ENCODE measurements around the gene KLHL11. TPM values are rescaled to one million over a fixed set of nuclear protein-coding genes. Genes with fewer than 3 reads are reported as not detected.

The KLHL11 gene
- total RNA-seq, 1 experiment from 2014 or later: 16.8 TPM

DNA sequence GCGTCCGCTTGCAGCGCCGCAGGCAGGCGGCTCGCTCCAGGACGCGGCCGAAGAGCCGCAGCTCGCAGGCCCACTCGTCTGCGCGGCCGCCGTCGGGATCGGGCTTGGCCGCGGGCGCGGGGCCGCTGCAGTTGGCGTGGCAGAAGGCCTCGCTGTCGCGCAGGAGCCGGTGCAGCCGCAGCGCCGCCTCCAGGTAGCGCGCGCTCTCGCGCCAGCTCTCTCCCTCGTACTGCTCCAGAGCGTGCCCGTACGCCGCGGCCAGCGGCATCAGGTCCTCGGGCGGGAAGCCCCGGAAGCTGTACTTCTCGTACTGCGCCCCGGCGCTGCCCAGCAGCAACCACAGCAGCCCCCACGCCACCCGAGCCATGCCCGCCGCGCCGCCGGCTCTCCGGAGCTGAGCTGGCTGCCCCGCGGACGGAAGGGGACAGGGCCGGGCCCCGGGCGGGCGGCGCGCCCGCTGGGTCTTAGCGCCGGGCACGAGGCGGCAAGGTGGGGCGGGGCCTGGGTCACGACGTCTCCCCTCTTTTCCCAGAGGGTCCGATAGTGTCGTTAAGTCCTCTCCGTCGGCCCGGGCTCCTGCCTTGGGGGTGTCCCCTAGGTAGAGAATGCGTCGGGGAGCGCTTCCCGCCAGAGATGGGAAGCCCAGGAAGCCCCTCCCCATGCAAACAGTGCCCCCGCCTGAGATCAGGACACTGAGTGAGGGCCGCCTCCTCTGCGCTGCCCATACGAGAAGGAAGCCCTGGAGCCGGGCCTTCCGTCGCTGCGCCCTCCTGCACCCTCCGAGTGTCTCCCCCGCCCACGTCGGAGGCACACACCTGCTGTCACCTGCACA, 53.5 kb downstream of the KLHL11 start, which contains the start of gene P3H4:
TSS of gene P3H4 (minus strand) at position 401 of the 832 bp plus-strand sequence. CDS start at position 367, 34 bp downstream.
- peaks cover 2% of the 10 kb centered on the region for H3K79me1 ChIP-seq (ENCODE audit: insufficient read depth, low read depth, low read length, poor library complexity, severe bottlenecking)
- WGBS (ENCODE audit: extremely low coverage, insufficient read length, low lambda C conversion rate): no CpG with 5 or more reads among the region's 96 CpGs
- H3K79me2 ChIP-seq (ENCODE audit: insufficient read depth, low read length): peaks cover 14% of the 10 kb centered on the region; the same call in 1 of the 2 replicates

More for the DNA sequence above, 53.5 kb downstream of the KLHL11 start, which contains the start of gene P3H4:
- Histone ChIP-seq H4K5ac (ENCODE audit: insufficient read length, low read depth, low read length) (no peak within 1 kb of the TSS), H2BK5ac (ENCODE audit: insufficient read length, low read length) (no peak within 1 kb of the TSS), H3K4me2 (ENCODE audit: insufficient read depth, insufficient read length, low read length) (peak within 1 kb of the TSS; percentile 76), H3K23me2 (ENCODE audit: insufficient read length, low read depth, low read length, poor library complexity, severe bottlenecking) (peaks cover 16% of the 10 kb centered on the region), H4K20me1 (ENCODE audit: control insufficient read depth, insufficient read depth, insufficient read length) (no peaks in the 10 kb centered on the region), H4K8ac (replicated peaks; ENCODE audit: insufficient read length, low read depth, low read length) (no peak within 1 kb of the TSS), H3K14ac (ENCODE audit: insufficient read depth, low read length) (0 out of 2 replicates have a peak within 1 kb of the TSS, but pooled peaks have one; percentile 38), H2AFZ (ENCODE audit: low read length) (no peak within 1 kb of the TSS), H2BK120ac (ENCODE audit: low read depth, low read length, poor library complexity, severe bottlenecking) (no peak within 1 kb of the TSS), H2BK20ac (ENCODE audit: low read depth, low read length, poor library complexity, severe bottlenecking) (no peak within 1 kb of the TSS), H3K56ac (ENCODE audit: insufficient read length, low read depth, low read length) (no peak within 1 kb of the TSS), H3K27ac (ENCODE audit: insufficient read length, low read depth, low read length) (no peak within 1 kb of the TSS), H3T11ph (ENCODE audit: low read length) (no peak within 1 kb of the TSS), H3K9ac (ENCODE audit: extremely low read depth, insufficient read length, low read length) (peak within 1 kb of the TSS; percentile 3), H2BK12ac (ENCODE audit: insufficient read length, low read depth, low read length) (no peak within 1 kb of the TSS), H3K27me3 (ENCODE audit: insufficient read depth, low read length) (no peaks in the 10 kb centered on the region), H3K23ac (ENCODE audit: insufficient read length, low read depth, low read length) (no peak within 1 kb of the TSS), H3K4me1 (ENCODE audit: insufficient read depth, low read length) (peaks cover 4% of the 10 kb centered on the region; the same call in 1 of the 2 replicates), H3K9me3 (ENCODE audit: control insufficient read depth, low read depth, low read length) (no peaks in the 10 kb centered on the region), H2BK15ac (ENCODE audit: low read depth, low read length) (no peak within 1 kb of the TSS; the same call in 1 of the 2 replicates), H3K18ac (ENCODE audit: insufficient read length, low read depth, low read length) (no peak within 1 kb of the TSS), H4K91ac (ENCODE audit: insufficient read length, low read depth, low read length) (no peak within 1 kb of the TSS), H3K4ac (ENCODE audit: low read depth, low read length) (no peak within 1 kb of the TSS), H2AK5ac (ENCODE audit: insufficient read length, low read length) (no peak within 1 kb of the TSS)
- Mint-ChIP-seq H3K27ac (peak within 1 kb of the TSS; percentile 79 to 97 (median 91); a peak in 6 of 7 replicates), H3K36me3 (ENCODE audit: insufficient read depth in 1 of 3, low read depth in 3 of 3) (peaks cover 22 to 26% (median 24%) of the 10 kb centered on the region in 3 experiments), H3K4me3 (peak within 1 kb of the TSS; percentile 91 to 99), H3K9me3 (peaks cover 0 to 10% of the 10 kb centered on the region in 2 experiments; a peak in 3 of 5 replicates), H3K27me3 (ENCODE audit: low read depth) (peaks cover 11% of the 10 kb centered on the region), H3K4me1 (peaks cover 23 to 27% of the 10 kb centered on the region in 2 experiments)
- TF ChIP-seq, protein P1, sequence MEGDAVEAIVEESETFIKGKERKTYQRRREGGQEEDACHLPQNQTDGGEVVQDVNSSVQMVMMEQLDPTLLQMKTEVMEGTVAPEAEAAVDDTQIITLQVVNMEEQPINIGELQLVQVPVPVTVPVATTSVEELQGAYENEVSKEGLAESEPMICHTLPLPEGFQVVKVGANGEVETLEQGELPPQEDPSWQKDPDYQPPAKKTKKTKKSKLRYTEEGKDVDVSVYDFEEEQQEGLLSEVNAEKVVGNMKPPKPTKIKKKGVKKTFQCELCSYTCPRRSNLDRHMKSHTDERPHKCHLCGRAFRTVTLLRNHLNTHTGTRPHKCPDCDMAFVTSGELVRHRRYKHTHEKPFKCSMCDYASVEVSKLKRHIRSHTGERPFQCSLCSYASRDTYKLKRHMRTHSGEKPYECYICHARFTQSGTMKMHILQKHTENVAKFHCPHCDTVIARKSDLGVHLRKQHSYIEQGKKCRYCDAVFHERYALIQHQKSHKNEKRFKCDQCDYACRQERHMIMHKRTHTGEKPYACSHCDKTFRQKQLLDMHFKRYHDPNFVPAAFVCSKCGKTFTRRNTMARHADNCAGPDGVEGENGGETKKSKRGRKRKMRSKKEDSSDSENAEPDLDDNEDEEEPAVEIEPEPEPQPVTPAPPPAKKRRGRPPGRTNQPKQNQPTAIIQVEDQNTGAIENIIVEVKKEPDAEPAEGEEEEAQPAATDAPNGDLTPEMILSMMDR (conservative IDR thresholded peaks at IDR 0.05): peak; percentile 77
- DNase-seq: peak; percentile 87
